NB4 (cell line): Measurements from ENCODE around the gene ZNF430.

Source experiments
- DNase-seq: peaks from one replicate; pipeline ENCODE4 v3.0.0; 2010; ENCODE audit warnings: low read depth
- H3K4me3 ChIP-seq: one replicate; pipeline ENCODE4 v1.5.1; 2011; ENCODE audit warnings: mild to moderate bottlenecking, low read depth, low read length, moderate library complexity
- MAX ChIP-seq: IDR thresholded peaks from 2 replicates; pipeline ENCODE4 v1.6.1; 2011; ENCODE audit warnings: low read depth, low read length
- MYC ChIP-seq: IDR thresholded peaks from 2 replicates; pipeline ENCODE4 v1.6.1; 2011; ENCODE audit warnings: low read depth, low read length
- POLR2A ChIP-seq: IDR thresholded peaks from 2 replicates; pipeline ENCODE4 v1.6.1; 2011; ENCODE audit warnings: mild to moderate bottlenecking; ENCODE audit not compliant: insufficient read length; ENCODE audit errors: extremely low read depth
- TF ChIP-seq, protein P1 (sequence below): IDR thresholded peaks from one replicate; pipeline ENCODE4 v1.5.1; 2012; ENCODE audit warnings: low read depth, low read length

The ZNF430 gene

GRCh38 chr19:21045028-21045427 is 24.6 kb downstream of the ZNF430 start:
- TF ChIP-seq, protein P1, sequence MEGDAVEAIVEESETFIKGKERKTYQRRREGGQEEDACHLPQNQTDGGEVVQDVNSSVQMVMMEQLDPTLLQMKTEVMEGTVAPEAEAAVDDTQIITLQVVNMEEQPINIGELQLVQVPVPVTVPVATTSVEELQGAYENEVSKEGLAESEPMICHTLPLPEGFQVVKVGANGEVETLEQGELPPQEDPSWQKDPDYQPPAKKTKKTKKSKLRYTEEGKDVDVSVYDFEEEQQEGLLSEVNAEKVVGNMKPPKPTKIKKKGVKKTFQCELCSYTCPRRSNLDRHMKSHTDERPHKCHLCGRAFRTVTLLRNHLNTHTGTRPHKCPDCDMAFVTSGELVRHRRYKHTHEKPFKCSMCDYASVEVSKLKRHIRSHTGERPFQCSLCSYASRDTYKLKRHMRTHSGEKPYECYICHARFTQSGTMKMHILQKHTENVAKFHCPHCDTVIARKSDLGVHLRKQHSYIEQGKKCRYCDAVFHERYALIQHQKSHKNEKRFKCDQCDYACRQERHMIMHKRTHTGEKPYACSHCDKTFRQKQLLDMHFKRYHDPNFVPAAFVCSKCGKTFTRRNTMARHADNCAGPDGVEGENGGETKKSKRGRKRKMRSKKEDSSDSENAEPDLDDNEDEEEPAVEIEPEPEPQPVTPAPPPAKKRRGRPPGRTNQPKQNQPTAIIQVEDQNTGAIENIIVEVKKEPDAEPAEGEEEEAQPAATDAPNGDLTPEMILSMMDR: no peak
- no peak overlapping the region for H3K4me3 ChIP-seq
- no peak for DNase-seq

GRCh38 chr19:21046489-21046888 is 26.0 kb downstream of the ZNF430 start:
- no peak overlapping the region for H3K4me3 ChIP-seq
- DNase-seq: no peak
- TF ChIP-seq, protein P1: no peak
- TF ChIP-seq MAX (no peak), MYC (no peak), POLR2A (no peak)

DNA sequence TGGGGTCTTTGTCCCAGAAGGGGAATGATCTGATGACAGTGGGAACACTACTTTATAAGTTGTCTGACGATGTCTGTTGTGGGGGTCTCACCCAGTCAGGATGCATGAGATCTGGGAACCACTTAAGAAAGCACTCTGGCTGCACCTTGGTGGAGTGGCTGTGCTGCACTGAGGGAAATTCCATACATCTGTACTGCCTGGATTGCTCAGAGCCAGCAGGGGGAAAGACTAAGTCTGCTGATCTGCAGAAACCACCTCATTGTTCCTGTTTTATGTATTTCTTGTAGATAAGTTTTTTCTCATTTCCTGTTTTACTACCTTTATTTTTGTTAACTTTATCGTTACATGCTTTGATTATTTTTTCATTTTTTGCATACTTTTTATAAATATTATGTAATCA is 27.3 kb downstream of the ZNF430 start:
- DNase-seq: no peak
- no peak overlapping the region for H3K4me3 ChIP-seq
- no peak for TF ChIP-seq MYC
- TF ChIP-seq POLR2A: no peak
- no peak for TF ChIP-seq MAX
- TF ChIP-seq, protein P1: no peak

DNA sequence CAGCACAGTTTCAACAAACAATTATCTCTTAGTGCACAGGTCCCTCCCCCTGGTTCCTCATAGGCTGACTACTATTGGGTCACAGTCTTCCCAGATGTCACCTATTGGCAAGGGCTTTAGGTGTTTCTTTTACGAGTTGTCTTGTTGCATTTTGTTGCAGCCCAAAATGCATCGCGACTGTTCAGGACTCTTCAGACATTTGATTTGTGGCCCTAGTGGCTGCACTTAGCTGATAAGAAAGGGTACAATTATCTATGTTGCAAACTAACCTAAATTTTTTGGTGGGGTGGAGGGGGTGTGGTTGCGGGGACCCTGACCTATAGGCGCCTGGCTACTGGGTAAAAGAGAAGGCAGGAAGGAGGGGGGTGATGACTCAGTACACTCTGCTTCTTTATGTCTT is 32.4 kb downstream of the ZNF430 start:
- DNase-seq: no peak
- H3K4me3 ChIP-seq: no peak overlapping the region
- TF ChIP-seq MAX (no peak), MYC (no peak), POLR2A (no peak)
- TF ChIP-seq, protein P1: no peak

- no peak for TF ChIP-seq MAX
- TF ChIP-seq MYC: no peak
- TF ChIP-seq, protein P1: no peak
- no peak for TF ChIP-seq POLR2A
- DNase-seq: no peak
- no peak overlapping the region for H3K4me3 ChIP-seq
Measured at GRCh38 chr19:21065336-21065735, 44.9 kb downstream of the ZNF430 start.
